ENCODE data around the gene PPFIA1. TPM values are rescaled to one million over a fixed set of nuclear protein-coding genes. Genes with fewer than 3 reads are reported as not detected.

PPFIA1 gene
- total RNA-seq, 1 experiment from 2014 or later, result 86.8 TPM

DNA sequence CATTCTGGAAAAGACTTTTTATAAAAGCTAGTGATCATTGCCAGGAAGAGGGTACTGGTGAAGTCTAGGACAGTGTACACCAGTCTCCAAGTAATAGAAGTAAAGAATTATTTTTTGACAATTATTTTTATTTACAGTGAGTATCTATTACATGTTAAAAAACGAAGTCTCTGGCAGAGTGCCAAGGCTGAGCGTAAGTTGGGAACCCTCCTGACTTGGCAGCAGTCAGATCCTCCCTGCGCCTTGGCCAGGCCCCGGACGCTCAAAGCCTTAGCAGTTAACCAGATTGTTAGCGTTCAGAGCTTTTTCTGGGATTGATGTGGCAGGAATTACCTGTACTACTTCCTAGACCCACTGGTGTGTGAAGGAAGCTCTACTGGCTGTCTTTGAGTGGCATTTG lies 89.7 kb downstream of the PPFIA1 start:
- no peaks in the 10 kb centered on the region for H3K4me1 ChIP-seq (replicated peaks; ENCODE audit: insufficient read depth)
- H3K79me2 ChIP-seq (ENCODE audit: low read depth), result no peaks in the 10 kb centered on the region
- H4K20me1 ChIP-seq (ENCODE audit: insufficient read depth), result peaks cover 13% of the 10 kb centered on the region
- BruUV-seq (replicated peaks), result no TSS peak
- no peak overlapping the region for H3K4me3 ChIP-seq
- CTCF ChIA-PET, result no interaction called here
- TF ChIP-seq EZH2 (IDR thresholded peaks at IDR 0.05; ENCODE audit: low read depth) (no peak), CTCF (conservative IDR thresholded peaks at IDR 0.05) (no peak)
- no peaks in the 10 kb centered on the region for H3K9me3 ChIP-seq (ENCODE audit: insufficient read depth, low read depth)
- POLR2A ChIA-PET (ENCODE audit: unreplicated experiment), result no interaction called here
- peaks cover 11% of the 10 kb centered on the region; the same call in 1 of the 2 replicates for H3F3A ChIP-seq (ENCODE audit: insufficient read depth, low read depth)
- no peak overlapping the region for H3K4me2 ChIP-seq
- peaks cover 32% of the 10 kb centered on the region for H3K36me3 ChIP-seq (ENCODE audit: low read depth)
- no peaks in the 10 kb centered on the region for H3K27me3 ChIP-seq (ENCODE audit: insufficient read depth, low read depth)
- no peak overlapping the region for H3K27ac ChIP-seq
- no peaks in the 10 kb centered on the region for H3K9me2 ChIP-seq (ENCODE audit: insufficient read depth)
- no peak overlapping the region for H2AFZ ChIP-seq
- no peak for DNase-seq
- intact Hi-C loops (cut with micrococcal nuclease; ENCODE audit: unreplicated experiment), result no loop called here

- H3K4me3 ChIP-seq, result no peak overlapping the region
- H3K4me2 ChIP-seq, result no peak overlapping the region
- DNase-seq, result no peak
- no peak overlapping the region for H3K27ac ChIP-seq
- no peak overlapping the region for H2AFZ ChIP-seq
- CTCF ChIA-PET, result no interaction called here
- H3K4me1 ChIP-seq (replicated peaks; ENCODE audit: insufficient read depth), result no peaks in the 10 kb centered on the region
- POLR2A ChIA-PET (ENCODE audit: unreplicated experiment), result no interaction called here
- TF ChIP-seq EZH2 (IDR thresholded peaks at IDR 0.05; ENCODE audit: low read depth), result no peak
- no peak for TF ChIP-seq CTCF (conservative IDR thresholded peaks at IDR 0.05)
- no peaks in the 10 kb centered on the region for H3K9me2 ChIP-seq (ENCODE audit: insufficient read depth)
- peaks cover 30% of the 10 kb centered on the region; the same call in 1 of the 2 replicates for H3F3A ChIP-seq (ENCODE audit: insufficient read depth, low read depth)
- H3K9me3 ChIP-seq (ENCODE audit: insufficient read depth, low read depth), result no peaks in the 10 kb centered on the region
- peaks cover 36% of the 10 kb centered on the region for H3K36me3 ChIP-seq (ENCODE audit: low read depth)
- no TSS peak for BruUV-seq (replicated peaks)
- H3K79me2 ChIP-seq (ENCODE audit: low read depth), result peaks cover 3% of the 10 kb centered on the region; the same call in 1 of the 2 replicates
- intact Hi-C loops (cut with micrococcal nuclease; ENCODE audit: unreplicated experiment), result no loop called here
- no peaks in the 10 kb centered on the region for H3K27me3 ChIP-seq (ENCODE audit: insufficient read depth, low read depth)
- H4K20me1 ChIP-seq (ENCODE audit: insufficient read depth), result peaks cover 13% of the 10 kb centered on the region
Measured at GRCh38 chr11:70364178-70364577, 93.7 kb downstream of the PPFIA1 start.

DNA sequence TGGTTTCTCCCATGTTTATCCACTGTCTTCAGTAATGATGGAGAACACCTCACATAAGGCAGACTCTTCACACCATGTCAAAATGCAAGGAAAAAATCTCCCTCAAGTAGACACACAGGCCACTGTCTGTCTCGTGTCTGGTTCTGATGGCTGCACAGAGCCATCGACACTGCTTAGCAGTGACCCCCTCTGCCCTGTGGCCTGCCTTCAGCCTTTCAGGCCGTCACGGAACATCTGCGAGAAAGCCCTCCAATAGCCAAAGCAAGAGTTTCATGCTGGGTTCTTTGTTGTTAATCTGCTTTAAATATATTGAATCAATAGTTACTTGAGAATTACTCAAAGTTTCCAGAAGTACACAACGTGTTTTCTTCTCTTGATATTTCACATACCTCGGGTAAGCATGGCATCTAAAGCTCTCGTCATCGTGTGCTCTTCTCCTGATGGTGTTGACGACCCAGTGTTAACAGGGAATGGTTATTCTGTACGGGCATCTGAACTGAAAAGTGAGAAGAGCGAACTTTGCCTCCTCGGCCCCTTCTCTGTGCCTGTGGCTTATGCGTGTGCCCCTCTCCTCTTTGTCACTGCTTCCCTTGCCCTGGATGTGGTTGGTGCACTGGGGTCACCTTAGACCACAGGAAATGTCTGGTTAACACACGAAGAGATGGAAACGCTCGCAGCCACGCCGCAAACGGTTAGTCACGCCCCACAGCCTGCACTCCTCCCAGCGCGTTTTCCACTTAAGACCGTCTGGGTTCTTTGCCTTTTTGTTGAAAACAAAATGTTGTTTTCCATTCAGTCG lies 94.5 kb downstream of the PPFIA1 start:
- intact Hi-C loops (cut with micrococcal nuclease; ENCODE audit: unreplicated experiment), result no loop called here
- H3K9me2 ChIP-seq (ENCODE audit: insufficient read depth), result no peaks in the 10 kb centered on the region
- H3K27ac ChIP-seq, result no peak overlapping the region
- ChIA-PET POLR2A (ENCODE audit: unreplicated experiment) (no interaction called here), CTCF (no interaction called here)
- H3K4me3 ChIP-seq, result no peak overlapping the region
- no peaks in the 10 kb centered on the region for H3K27me3 ChIP-seq (ENCODE audit: insufficient read depth, low read depth)
- TF ChIP-seq CTCF (conservative IDR thresholded peaks at IDR 0.05), result no peak
- no peak for TF ChIP-seq EZH2 (IDR thresholded peaks at IDR 0.05; ENCODE audit: low read depth)
- H3K9me3 ChIP-seq (ENCODE audit: insufficient read depth, low read depth), result no peaks in the 10 kb centered on the region
- peaks cover 13% of the 10 kb centered on the region for H4K20me1 ChIP-seq (ENCODE audit: insufficient read depth)
- BruUV-seq (replicated peaks), result no TSS peak
- no peak overlapping the region for H2AFZ ChIP-seq
- peaks cover 10% of the 10 kb centered on the region; the same call in 1 of the 2 replicates for H3K79me2 ChIP-seq (ENCODE audit: low read depth)
- no peak for DNase-seq
- peaks cover 36% of the 10 kb centered on the region; the same call in 1 of the 2 replicates for H3K36me3 ChIP-seq (ENCODE audit: low read depth)
- H3F3A ChIP-seq (ENCODE audit: insufficient read depth, low read depth), result peaks cover 32% of the 10 kb centered on the region; the same call in 1 of the 2 replicates
- H3K4me1 ChIP-seq (replicated peaks; ENCODE audit: insufficient read depth), result no peaks in the 10 kb centered on the region
- no peak overlapping the region for H3K4me2 ChIP-seq
